ENCODE results near the gene PCBP1.
A peak's percentile ranks its signal among the peaks of the same experiment; 100 is the strongest.

DNA sequence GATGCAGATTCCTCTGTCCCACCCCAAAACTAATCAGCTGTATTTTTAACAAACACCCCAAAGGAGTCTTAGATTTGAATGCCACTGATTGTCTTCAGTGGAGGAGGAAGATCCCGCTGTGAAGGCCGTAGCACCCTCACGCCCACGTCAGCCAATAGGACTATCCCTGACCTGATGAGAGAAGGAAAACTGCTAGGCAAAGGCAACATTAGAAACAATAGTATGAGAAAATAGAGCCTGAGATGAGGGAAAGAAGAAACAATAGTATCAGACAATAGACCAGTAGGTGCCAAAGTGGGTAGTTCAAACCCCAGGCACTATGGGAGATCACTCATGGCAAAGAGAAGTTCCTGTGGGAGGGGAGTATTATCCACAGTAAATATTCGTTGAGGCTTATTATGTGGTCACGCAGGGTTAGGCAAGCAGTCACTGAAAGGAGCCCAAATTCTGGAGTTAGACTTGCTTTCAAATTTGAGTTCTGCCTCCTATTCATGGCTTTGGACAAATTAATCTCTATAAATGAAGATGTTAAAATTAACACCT lies 2.8 kb downstream of the PCBP1 start:
- TF ChIP-seq, protein P1, sequence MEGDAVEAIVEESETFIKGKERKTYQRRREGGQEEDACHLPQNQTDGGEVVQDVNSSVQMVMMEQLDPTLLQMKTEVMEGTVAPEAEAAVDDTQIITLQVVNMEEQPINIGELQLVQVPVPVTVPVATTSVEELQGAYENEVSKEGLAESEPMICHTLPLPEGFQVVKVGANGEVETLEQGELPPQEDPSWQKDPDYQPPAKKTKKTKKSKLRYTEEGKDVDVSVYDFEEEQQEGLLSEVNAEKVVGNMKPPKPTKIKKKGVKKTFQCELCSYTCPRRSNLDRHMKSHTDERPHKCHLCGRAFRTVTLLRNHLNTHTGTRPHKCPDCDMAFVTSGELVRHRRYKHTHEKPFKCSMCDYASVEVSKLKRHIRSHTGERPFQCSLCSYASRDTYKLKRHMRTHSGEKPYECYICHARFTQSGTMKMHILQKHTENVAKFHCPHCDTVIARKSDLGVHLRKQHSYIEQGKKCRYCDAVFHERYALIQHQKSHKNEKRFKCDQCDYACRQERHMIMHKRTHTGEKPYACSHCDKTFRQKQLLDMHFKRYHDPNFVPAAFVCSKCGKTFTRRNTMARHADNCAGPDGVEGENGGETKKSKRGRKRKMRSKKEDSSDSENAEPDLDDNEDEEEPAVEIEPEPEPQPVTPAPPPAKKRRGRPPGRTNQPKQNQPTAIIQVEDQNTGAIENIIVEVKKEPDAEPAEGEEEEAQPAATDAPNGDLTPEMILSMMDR (IDR thresholded peaks at IDR 0.05), result no peak
- no peak for TF ChIP-seq TCF7L2 (IDR thresholded peaks at IDR 0.05; ENCODE audit: low read depth, low read length)
- peak; percentile 14; the same call in 1 of the 2 replicates for TF ChIP-seq POLR2AphosphoS5 (IDR thresholded peaks at IDR 0.05; ENCODE audit: low read depth, low read length)
